Calu3 (cell line): ENCODE data around the gene XCR1. TPM values are rescaled to one million over a fixed set of nuclear protein-coding genes. Genes with fewer than 3 reads are reported as not detected.

ENCODE experiments used
- BruUV-seq: library from RNA; stranded (reverse); fragments of 400-500 nt; replicated peaks from 2 replicates; lab custom pipeline; 2021; lab: Mats Ljungman, UMichigan
- CTCF ChIA-PET: fragments of 300-600 bp; sonication (Branson Sonifier 250); formaldehyde crosslinking; loops from one replicate; lab custom pipeline; 2022; ENCODE audit warnings: antibody characterized with exemption; lab: Charles Lee
- DNase-seq: peaks from one replicate; pipeline ENCODE4 v3.0.0; 2022
- H3K27ac Mint-ChIP-seq: one replicate; pipeline ENCODE4 v1.8.0; 2022; ENCODE audit warnings: mixed read lengths; ENCODE audit not compliant: unreplicated experiment
- H3K27me3 Mint-ChIP-seq: one replicate; pipeline ENCODE4 v1.8.0; 2022; ENCODE audit warnings: mixed read lengths; ENCODE audit not compliant: unreplicated experiment
- H3K36me3 Mint-ChIP-seq: one replicate; pipeline ENCODE4 v1.8.0; 2022; ENCODE audit warnings: mild to moderate bottlenecking, moderate library complexity, mixed read lengths; ENCODE audit not compliant: insufficient read depth, unreplicated experiment
- H3K4me1 Mint-ChIP-seq: one replicate; pipeline ENCODE4 v1.8.0; 2022; ENCODE audit warnings: mild to moderate bottlenecking, low read depth, mixed read lengths; ENCODE audit not compliant: unreplicated experiment
- H3K4me3 Mint-ChIP-seq: one replicate; pipeline ENCODE4 v1.8.0; 2022; ENCODE audit warnings: mild to moderate bottlenecking, low read depth, moderate library complexity, mixed read lengths; ENCODE audit not compliant: unreplicated experiment
- H3K9me3 Mint-ChIP-seq: one replicate; pipeline ENCODE4 v1.8.0; 2022; ENCODE audit warnings: low read depth, mixed read lengths; ENCODE audit not compliant: unreplicated experiment
- intact Hi-C: fragments of 100-400 bp; cut with micrococcal nuclease; formaldehyde crosslinking; loops from one replicate; pipeline ENCODE4 v1.10.0; 2022; ENCODE audit not compliant: unreplicated experiment
- total RNA-seq: library from RNA; stranded (reverse); gene quantifications from 2 replicates; pipeline ENCODE4 v1.2.3, GENCODE V29; 2022
- TF ChIP-seq, protein P1 (sequence below): fragments of 200-600 bp; IDR thresholded peaks from one replicate; pipeline ENCODE4 v1.8.0; 2022; ENCODE audit warnings: antibody characterized with exemption; ENCODE audit not compliant: unreplicated experiment

The XCR1 gene
- total RNA-seq, 1 experiment from 2014 or later: not detected

DNA sequence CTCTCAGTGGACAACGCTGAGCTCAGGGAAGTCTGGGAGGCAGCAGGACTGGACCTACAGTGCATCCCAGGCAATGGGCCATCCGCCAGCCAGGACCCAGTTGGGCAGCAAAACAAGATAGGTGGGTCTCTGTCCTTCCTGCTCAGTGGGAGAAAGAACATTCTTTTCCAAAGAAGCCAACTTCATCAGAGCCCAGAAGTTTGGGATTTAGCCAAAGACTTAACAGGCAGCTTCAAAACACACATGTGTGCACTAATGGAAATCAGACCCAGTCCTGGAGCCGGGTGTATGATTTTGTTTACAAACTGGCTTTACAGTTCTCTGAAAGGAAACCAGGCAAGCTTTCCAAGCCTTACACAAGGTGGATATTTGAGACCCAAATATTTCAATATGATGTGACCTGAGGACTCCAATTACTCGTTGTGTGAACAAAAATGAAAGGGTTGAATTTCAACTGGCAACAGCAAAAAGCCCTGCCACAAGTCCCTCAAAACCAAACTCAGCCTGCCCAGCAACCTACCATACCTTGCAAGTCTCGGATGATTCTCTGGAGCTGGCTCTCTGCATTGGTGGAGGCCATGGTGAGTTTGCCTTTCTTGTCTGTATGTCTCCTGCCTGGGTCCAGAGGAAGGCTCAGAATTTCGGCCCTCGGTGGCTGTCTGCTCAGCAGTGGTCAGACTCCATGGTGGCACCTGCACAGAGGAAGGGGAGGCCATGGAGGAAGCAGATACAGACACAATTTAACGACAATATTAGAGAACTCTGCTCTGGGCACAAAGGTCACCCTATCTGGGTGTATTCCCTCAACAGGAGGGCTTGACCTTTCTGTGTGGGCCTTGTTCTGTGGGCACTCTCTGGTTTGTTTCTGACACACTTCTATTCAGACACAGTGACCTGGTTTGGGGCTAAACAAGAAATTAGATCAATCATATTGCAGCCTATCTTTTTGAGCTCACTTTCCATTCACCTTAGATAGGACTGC lies 42.7 kb downstream of the XCR1 start:
- no peak for DNase-seq
- Mint-ChIP-seq H3K27ac (no peak overlapping the region), H3K27me3 (no peaks in the 10 kb centered on the region), H3K9me3 (no peaks in the 10 kb centered on the region), H3K36me3 (peaks cover 9% of the 10 kb centered on the region), H3K4me3 (no peak overlapping the region), H3K4me1 (peaks cover 28% of the 10 kb centered on the region)
- CTCF ChIA-PET: no interaction called here
- BruUV-seq: no TSS peak
- TF ChIP-seq, protein P1, sequence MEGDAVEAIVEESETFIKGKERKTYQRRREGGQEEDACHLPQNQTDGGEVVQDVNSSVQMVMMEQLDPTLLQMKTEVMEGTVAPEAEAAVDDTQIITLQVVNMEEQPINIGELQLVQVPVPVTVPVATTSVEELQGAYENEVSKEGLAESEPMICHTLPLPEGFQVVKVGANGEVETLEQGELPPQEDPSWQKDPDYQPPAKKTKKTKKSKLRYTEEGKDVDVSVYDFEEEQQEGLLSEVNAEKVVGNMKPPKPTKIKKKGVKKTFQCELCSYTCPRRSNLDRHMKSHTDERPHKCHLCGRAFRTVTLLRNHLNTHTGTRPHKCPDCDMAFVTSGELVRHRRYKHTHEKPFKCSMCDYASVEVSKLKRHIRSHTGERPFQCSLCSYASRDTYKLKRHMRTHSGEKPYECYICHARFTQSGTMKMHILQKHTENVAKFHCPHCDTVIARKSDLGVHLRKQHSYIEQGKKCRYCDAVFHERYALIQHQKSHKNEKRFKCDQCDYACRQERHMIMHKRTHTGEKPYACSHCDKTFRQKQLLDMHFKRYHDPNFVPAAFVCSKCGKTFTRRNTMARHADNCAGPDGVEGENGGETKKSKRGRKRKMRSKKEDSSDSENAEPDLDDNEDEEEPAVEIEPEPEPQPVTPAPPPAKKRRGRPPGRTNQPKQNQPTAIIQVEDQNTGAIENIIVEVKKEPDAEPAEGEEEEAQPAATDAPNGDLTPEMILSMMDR: no peak
- intact Hi-C loops: loop anchor here (5.0 kb wide), 1 partner anchor 93 kb away; no protein-coding TSS in a partner anchor

DNA sequence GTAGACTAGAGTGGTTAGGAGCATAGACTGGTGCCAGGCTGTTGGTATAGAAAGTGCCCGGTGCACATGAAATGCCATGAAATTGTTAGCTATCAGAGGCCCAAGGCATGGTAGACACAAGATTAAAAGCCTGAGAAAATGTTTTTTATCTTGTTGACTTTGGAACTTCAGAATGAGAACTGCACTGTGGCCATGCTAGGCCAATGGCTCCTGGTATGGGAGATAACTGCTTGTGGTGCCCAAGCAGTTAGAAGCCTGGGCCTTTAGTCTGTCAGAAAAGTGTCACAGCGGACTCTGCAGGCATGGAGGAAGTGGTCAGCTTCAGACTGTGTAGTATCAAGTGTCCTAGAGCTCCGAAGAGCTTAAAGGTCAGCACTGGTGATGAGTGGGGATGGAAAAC lies 43.5 kb downstream of the XCR1 start:
- Mint-ChIP-seq H3K9me3 (no peaks in the 10 kb centered on the region), H3K4me3 (no peak overlapping the region), H3K4me1 (peaks cover 30% of the 10 kb centered on the region), H3K36me3 (peaks cover 12% of the 10 kb centered on the region), H3K27ac (no peak overlapping the region), H3K27me3 (no peaks in the 10 kb centered on the region)
- BruUV-seq: no TSS peak
- TF ChIP-seq, protein P1: no peak
- DNase-seq: no peak
- CTCF ChIA-PET: no interaction called here
- intact Hi-C loops: no loop called here

- Mint-ChIP-seq H3K4me3 (no peak overlapping the region), H3K9me3 (no peaks in the 10 kb centered on the region), H3K27me3 (no peaks in the 10 kb centered on the region), H3K36me3 (peaks cover 17% of the 10 kb centered on the region), H3K27ac (no peak overlapping the region), H3K4me1 (peaks cover 19% of the 10 kb centered on the region)
- TF ChIP-seq, protein P1: no peak
- DNase-seq: no peak
- BruUV-seq: no TSS peak
- intact Hi-C loops: no loop called here
- CTCF ChIA-PET: no interaction called here
These were observed 45.8 kb downstream of the XCR1 start for GRCh38 chr3:45981346-45982074.

GRCh38 chr3:45980819-45981218 lies 46.5 kb downstream of the XCR1 start:
- Mint-ChIP-seq H3K4me3 (no peak overlapping the region), H3K9me3 (no peaks in the 10 kb centered on the region), H3K36me3 (peaks cover 20% of the 10 kb centered on the region), H3K27ac (no peak overlapping the region), H3K4me1 (peaks cover 12% of the 10 kb centered on the region), H3K27me3 (no peaks in the 10 kb centered on the region)
- TF ChIP-seq, protein P1: no peak
- DNase-seq: no peak
- intact Hi-C loops: no loop called here
- no TSS peak for BruUV-seq
- CTCF ChIA-PET: no interaction called here
